Measurements from ENCODE around the gene OR7G3.
A peak's percentile ranks its signal among the peaks of the same experiment; 100 is the strongest.

The OR7G3 gene

DNA sequence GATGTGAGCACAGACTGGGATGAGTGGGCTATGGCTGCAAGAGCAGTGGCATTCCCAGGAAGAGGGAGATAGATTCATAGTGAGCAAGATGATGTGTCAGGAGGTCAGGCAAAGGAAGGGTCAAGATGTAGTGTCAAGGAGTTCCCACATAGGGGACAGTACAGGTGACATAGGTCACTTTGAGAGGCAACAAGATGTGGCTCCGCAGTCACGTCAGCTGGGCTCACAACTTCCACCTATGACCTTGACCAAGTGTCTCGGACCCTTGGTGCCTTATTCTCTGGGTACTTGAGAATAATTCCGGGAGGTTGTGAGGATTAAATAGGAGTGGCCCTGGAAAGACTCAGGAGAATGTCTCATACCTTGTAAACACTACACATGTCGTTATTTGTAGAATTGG lies 23.9 kb upstream of the OR7G3 start:
- Histone ChIP-seq H3K9ac (ENCODE audit: low read length in 5 of 5) (no peak overlapping the region), H3K27me3 (ENCODE audit: control insufficient read depth in 5 of 5, insufficient read depth in 4 of 5, low read length in 5 of 5) (no peaks in the 10 kb centered on the region), H3K27ac (ENCODE audit: low read depth, low read length) (no peak overlapping the region), H3K4me3 (ENCODE audit: low read depth in 1 of 5, low read length in 5 of 5) (no peak overlapping the region), H3K36me3 (ENCODE audit: control insufficient read depth in 5 of 5, insufficient read depth in 5 of 5, low read length in 5 of 5) (peaks cover 0 to 23% (median 11%) of the 10 kb centered on the region in 5 donors), H3K9me3 (ENCODE audit: control insufficient read depth in 5 of 5, low read length in 5 of 5) (peaks cover 0 to 11% (median 7%) of the 10 kb centered on the region in 5 donors), H3K4me1 (ENCODE audit: control insufficient read depth in 5 of 5, insufficient read depth in 5 of 5, low read length in 5 of 5) (peaks cover 0 to 6% (median 0%) of the 10 kb centered on the region in 5 donors)

DNA sequence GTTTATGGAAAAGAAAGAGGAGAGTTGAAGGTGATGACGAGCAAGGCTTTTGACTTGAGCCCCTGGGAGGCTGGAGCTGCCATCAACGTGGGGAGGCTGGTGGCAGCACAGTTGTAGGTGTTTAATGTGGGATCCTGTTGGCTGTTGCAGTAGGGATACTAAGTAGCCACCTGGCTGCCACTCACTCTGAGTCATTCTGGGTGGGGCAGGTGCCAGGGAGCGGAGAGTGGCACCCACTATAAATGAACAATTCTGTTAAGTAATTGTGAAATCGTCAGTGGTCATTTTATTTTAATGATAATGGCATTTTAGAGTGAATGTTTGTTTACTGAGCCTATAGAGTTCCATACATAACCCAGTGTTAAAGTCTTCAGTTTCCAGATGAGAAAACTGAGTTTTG lies 23.2 kb upstream of the OR7G3 start:
- peaks cover 0 to 6% (median 0%) of the 10 kb centered on the region in 5 donors for H3K4me1 ChIP-seq (ENCODE audit: control insufficient read depth in 5 of 5, insufficient read depth in 5 of 5, low read length in 5 of 5)
- H3K27ac ChIP-seq (ENCODE audit: low read depth, low read length) = no peak overlapping the region
- H3K27me3 ChIP-seq (ENCODE audit: control insufficient read depth in 5 of 5, insufficient read depth in 4 of 5, low read length in 5 of 5) = no peaks in the 10 kb centered on the region
- peaks cover 0 to 22% (median 11%) of the 10 kb centered on the region in 5 donors for H3K36me3 ChIP-seq (ENCODE audit: control insufficient read depth in 5 of 5, insufficient read depth in 5 of 5, low read length in 5 of 5)
- H3K9ac ChIP-seq (ENCODE audit: low read length in 5 of 5) = no peak overlapping the region
- peaks cover 0 to 17% (median 9%) of the 10 kb centered on the region in 5 donors for H3K9me3 ChIP-seq (ENCODE audit: control insufficient read depth in 5 of 5, low read length in 5 of 5)
- H3K4me3 ChIP-seq (ENCODE audit: low read depth in 1 of 5, low read length in 5 of 5) = no peak overlapping the region

GRCh38 chr19:9148697-9149096 lies 21.9 kb upstream of the OR7G3 start:
- no peaks in the 10 kb centered on the region for H3K27me3 ChIP-seq (ENCODE audit: control insufficient read depth in 5 of 5, insufficient read depth in 4 of 5, low read length in 5 of 5)
- H3K4me1 ChIP-seq (ENCODE audit: control insufficient read depth in 5 of 5, insufficient read depth in 5 of 5, low read length in 5 of 5) = peaks cover 0 to 6% (median 0%) of the 10 kb centered on the region in 5 donors
- H3K36me3 ChIP-seq (ENCODE audit: control insufficient read depth in 5 of 5, insufficient read depth in 5 of 5, low read length in 5 of 5) = peaks cover 0 to 22% (median 11%) of the 10 kb centered on the region in 5 donors
- no peak overlapping the region for H3K4me3 ChIP-seq (ENCODE audit: low read depth in 1 of 5, low read length in 5 of 5)
- H3K27ac ChIP-seq (ENCODE audit: low read depth, low read length) = no peak overlapping the region
- H3K9ac ChIP-seq (ENCODE audit: low read length in 5 of 5) = no peak overlapping the region
- H3K9me3 ChIP-seq (ENCODE audit: control insufficient read depth in 5 of 5, low read length in 5 of 5) = peaks cover 3 to 19% (median 13%) of the 10 kb centered on the region in 5 donors

DNA sequence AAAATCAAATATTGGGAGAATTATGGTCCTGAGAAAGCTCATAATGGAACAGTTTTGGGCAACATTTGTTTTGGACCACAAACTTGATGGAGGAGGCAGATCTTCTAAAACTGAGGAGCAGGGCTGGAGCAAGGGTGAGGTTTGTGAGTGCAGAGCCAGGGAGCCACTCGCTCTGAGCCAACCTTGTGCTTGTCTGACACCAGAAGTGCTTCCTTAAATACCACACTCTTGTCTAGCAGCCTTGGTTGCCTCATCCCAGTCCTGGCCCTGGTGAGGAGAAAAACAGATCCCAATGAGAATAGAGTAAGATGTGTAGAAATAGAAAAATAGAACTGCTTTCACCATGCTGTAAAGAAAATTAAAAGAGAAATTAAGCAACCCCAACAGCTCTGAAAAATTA lies 20.1 kb upstream of the OR7G3 start:
- H3K36me3 ChIP-seq (ENCODE audit: control insufficient read depth in 5 of 5, insufficient read depth in 5 of 5, low read length in 5 of 5) = peaks cover 0 to 8% (median 6%) of the 10 kb centered on the region in 5 donors

DNA sequence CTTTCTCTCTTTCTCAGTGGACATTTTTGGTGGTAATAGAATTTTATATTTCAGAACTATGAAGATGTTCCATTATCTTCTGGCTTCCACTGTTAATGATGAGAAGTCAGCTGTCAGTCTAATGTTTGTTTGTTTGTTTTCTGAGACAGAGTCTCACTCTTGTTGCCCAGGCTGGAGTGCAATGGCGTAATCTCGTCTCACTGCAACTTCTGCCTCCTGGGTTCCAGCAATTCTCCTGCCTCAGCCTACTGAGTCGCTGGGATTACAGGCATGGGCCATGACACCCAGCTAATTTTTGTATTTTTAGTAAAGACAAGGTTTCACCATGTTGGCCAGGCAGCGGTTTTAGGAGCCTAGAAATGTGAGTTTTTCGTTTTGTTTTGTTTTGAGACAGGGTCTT lies 18.2 kb upstream of the OR7G3 start:
- no peak overlapping the region for H3K4me3 ChIP-seq (ENCODE audit: low read depth in 1 of 5, low read length in 5 of 5)
- no peak overlapping the region for H3K9ac ChIP-seq (ENCODE audit: low read length in 5 of 5)
- H3K4me1 ChIP-seq (ENCODE audit: control insufficient read depth in 5 of 5, insufficient read depth in 5 of 5, low read length in 5 of 5) = peaks cover 0 to 24% (median 15%) of the 10 kb centered on the region in 5 donors
- H3K36me3 ChIP-seq (ENCODE audit: control insufficient read depth in 5 of 5, insufficient read depth in 5 of 5, low read length in 5 of 5) = peaks cover 0 to 8% (median 6%) of the 10 kb centered on the region in 5 donors
- no peak overlapping the region for H3K27ac ChIP-seq (ENCODE audit: low read depth, low read length)
- no peaks in the 10 kb centered on the region for H3K27me3 ChIP-seq (ENCODE audit: control insufficient read depth in 5 of 5, insufficient read depth in 4 of 5, low read length in 5 of 5)
- peaks cover 3 to 15% (median 10%) of the 10 kb centered on the region in 5 donors for H3K9me3 ChIP-seq (ENCODE audit: control insufficient read depth in 5 of 5, low read length in 5 of 5)

More for the DNA sequence above, 20.1 kb upstream of the OR7G3 start:
- Histone ChIP-seq H3K4me1 (ENCODE audit: control insufficient read depth in 5 of 5, insufficient read depth in 5 of 5, low read length in 5 of 5) (peaks cover 0 to 10% (median under 1%) of the 10 kb centered on the region in 5 donors), H3K27ac (ENCODE audit: low read depth, low read length) (no peak overlapping the region), H3K9me3 (ENCODE audit: control insufficient read depth in 5 of 5, low read length in 5 of 5) (peaks cover 3 to 15% (median 11%) of the 10 kb centered on the region in 5 donors), H3K27me3 (ENCODE audit: control insufficient read depth in 5 of 5, insufficient read depth in 4 of 5, low read length in 5 of 5) (no peaks in the 10 kb centered on the region), H3K4me3 (ENCODE audit: low read depth in 1 of 5, low read length in 5 of 5) (no peak overlapping the region), H3K9ac (ENCODE audit: low read length in 5 of 5) (no peak overlapping the region)

DNA sequence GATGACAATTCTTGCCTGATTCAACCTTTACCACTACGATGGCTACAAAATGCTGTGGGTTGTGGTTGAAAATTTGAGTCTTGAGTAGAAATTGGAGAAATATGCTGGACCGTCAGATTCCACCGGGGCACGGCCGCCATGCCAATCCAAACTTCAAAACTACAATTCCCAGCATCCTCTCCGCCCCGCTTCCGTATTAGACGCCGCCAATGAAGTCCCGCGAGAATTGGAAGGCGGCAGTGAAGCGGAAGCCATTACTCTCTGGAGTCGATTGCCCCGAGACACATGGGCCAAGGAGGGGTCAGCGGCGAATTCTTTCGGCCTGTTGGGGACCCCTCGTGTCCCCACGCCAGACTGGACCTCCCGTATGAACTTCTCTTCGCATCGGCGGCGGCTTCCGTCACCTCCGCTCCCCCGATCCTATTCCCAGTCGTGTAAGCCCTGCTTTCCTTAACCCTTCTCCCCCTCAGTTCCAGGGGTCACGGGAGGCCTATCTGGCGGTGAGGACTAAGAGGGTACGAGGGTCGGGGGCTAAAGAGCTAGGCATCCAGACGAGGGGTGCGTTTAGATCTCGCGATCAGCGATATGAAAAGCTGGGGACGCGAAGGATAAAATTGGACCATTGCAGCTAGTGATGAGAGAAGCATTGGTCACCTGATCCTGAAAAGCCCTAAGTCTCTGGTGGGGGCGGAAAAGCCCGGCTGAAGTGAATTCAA lies 13.6 kb upstream of the OR7G3 start, which contains the start of gene ZNF317:
ZNF317 (plus strand) TSS at position 239 of the 716 bp plus-strand sequence. CDS start 15,620 bp downstream, outside the sequence.
- H3K9ac ChIP-seq (ENCODE audit: low read length in 5 of 5) = peak within 1 kb of the TSS; percentile 83 to 99 (median 98)
- no peaks in the 10 kb centered on the region for H3K27me3 ChIP-seq (ENCODE audit: control insufficient read depth in 5 of 5, insufficient read depth in 4 of 5, low read length in 5 of 5)
- H3K36me3 ChIP-seq (ENCODE audit: control insufficient read depth in 5 of 5, insufficient read depth in 5 of 5, low read length in 5 of 5) = no peaks in the 10 kb centered on the region
- H3K9me3 ChIP-seq (ENCODE audit: control insufficient read depth in 5 of 5, low read length in 5 of 5) = peaks cover 3 to 9% (median 8%) of the 10 kb centered on the region in 5 donors
- peaks cover 2 to 23% (median 20%) of the 10 kb centered on the region in 5 donors for H3K4me1 ChIP-seq (ENCODE audit: control insufficient read depth in 5 of 5, insufficient read depth in 5 of 5, low read length in 5 of 5)
- peak within 1 kb of the TSS; percentile 81 to 100 (median 94) for H3K4me3 ChIP-seq (ENCODE audit: low read depth in 1 of 5, low read length in 5 of 5)
- H3K27ac ChIP-seq (ENCODE audit: low read depth, low read length) = peak within 1 kb of the TSS; percentile 96

GRCh38 chr19:9139609-9140158 lies 12.9 kb upstream of the OR7G3 start:
- Histone ChIP-seq H3K4me3 (ENCODE audit: low read depth in 1 of 5, low read length in 5 of 5) (peak overlapping the region; percentile 81 to 100 (median 94)), H3K36me3 (ENCODE audit: control insufficient read depth in 5 of 5, insufficient read depth in 5 of 5, low read length in 5 of 5) (no peaks in the 10 kb centered on the region), H3K4me1 (ENCODE audit: control insufficient read depth in 5 of 5, insufficient read depth in 5 of 5, low read length in 5 of 5) (peaks cover 2 to 23% (median 20%) of the 10 kb centered on the region in 5 donors), H3K27me3 (ENCODE audit: control insufficient read depth in 5 of 5, insufficient read depth in 4 of 5, low read length in 5 of 5) (no peaks in the 10 kb centered on the region), H3K9me3 (ENCODE audit: control insufficient read depth in 5 of 5, low read length in 5 of 5) (peaks cover 0 to 3% (median 2%) of the 10 kb centered on the region in 5 donors), H3K9ac (ENCODE audit: low read length in 5 of 5) (peak overlapping the region in 4 of 5 donors; percentile 83 to 99 (median 98)), H3K27ac (ENCODE audit: low read depth, low read length) (peak overlapping the region; percentile 96)

DNA sequence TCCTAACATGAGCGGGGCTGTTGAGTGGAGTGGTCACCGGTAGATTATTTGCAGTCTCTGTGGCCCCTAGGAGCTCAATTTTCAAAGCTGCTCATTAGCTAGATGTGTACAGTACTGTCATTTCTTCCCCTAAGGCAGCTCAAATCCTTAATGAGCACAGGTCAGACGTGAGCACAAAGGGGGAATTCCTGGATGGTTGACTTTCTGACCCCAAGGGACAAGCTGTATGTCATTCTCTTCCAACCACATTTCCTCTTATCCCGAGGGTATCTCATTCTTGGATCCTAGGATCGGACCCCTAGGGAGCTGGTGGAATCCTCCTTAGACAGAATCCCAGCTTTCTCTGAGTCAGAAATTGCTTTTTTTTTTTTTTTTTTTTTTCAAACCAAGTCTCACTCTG lies 5.7 kb upstream of the OR7G3 start:
- no peaks in the 10 kb centered on the region for H3K36me3 ChIP-seq (ENCODE audit: control insufficient read depth in 5 of 5, insufficient read depth in 5 of 5, low read length in 5 of 5)
- H3K9me3 ChIP-seq (ENCODE audit: control insufficient read depth in 5 of 5, low read length in 5 of 5) = no peaks in the 10 kb centered on the region

DNA sequence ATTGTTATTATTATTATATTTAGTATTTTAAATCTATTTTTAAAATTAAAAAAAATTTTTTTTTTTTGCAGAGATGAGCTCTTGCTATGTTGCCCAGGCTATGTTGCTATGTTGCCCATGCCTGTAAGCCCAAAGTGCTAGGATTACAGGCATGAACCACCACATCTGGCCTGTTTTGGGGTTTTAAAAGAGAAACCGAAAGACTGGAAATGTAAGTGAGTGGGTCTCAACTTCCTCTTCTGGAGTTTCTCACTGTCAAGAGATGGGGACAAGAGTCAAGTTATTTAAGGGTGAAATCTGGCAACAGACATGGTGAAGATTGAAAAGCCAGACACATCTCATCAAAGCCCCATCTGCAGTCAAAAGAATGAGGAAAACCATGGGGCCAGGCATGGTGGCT lies 4.2 kb upstream of the OR7G3 start:
- Histone ChIP-seq H3K27me3 (ENCODE audit: control insufficient read depth in 5 of 5, insufficient read depth in 4 of 5, low read length in 5 of 5) (peaks cover 0 to 5% (median 0%) of the 10 kb centered on the region in 5 donors), H3K36me3 (ENCODE audit: control insufficient read depth in 5 of 5, insufficient read depth in 5 of 5, low read length in 5 of 5) (no peaks in the 10 kb centered on the region), H3K27ac (ENCODE audit: low read depth, low read length) (no peak overlapping the region), H3K4me1 (ENCODE audit: control insufficient read depth in 5 of 5, insufficient read depth in 5 of 5, low read length in 5 of 5) (no peaks in the 10 kb centered on the region), H3K9me3 (ENCODE audit: control insufficient read depth in 5 of 5, low read length in 5 of 5) (no peaks in the 10 kb centered on the region), H3K4me3 (ENCODE audit: low read depth in 1 of 5, low read length in 5 of 5) (no peak overlapping the region), H3K9ac (ENCODE audit: low read length in 5 of 5) (no peak overlapping the region)

More for the DNA sequence above, 5.7 kb upstream of the OR7G3 start:
- H3K27me3 ChIP-seq (ENCODE audit: control insufficient read depth in 5 of 5, insufficient read depth in 4 of 5, low read length in 5 of 5) = peaks cover 0 to 1% (median 0%) of the 10 kb centered on the region in 5 donors
- no peak overlapping the region for H3K4me3 ChIP-seq (ENCODE audit: low read depth in 1 of 5, low read length in 5 of 5)
- no peak overlapping the region for H3K9ac ChIP-seq (ENCODE audit: low read length in 5 of 5)
- H3K27ac ChIP-seq (ENCODE audit: low read depth, low read length) = no peak overlapping the region
- H3K4me1 ChIP-seq (ENCODE audit: control insufficient read depth in 5 of 5, insufficient read depth in 5 of 5, low read length in 5 of 5) = no peaks in the 10 kb centered on the region

DNA sequence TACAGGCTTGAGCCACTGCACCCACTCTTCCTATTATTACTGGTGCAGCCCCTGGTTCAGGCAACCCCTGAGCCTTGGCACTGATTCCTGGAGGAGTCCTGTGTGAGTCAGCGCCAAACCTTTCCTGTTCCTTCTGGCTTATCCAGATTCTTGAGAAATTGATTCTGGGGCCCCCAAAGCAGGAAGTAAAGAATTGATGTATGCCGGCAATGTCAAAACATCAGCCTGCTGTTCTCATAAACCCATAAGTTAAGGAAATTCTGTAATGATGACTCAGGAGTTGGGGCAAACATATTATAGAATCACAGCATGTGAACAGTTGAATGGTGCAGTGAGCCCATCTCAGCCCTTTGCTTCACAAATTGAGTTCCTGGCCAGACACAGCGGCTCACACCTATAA lies 1.4 kb upstream of the OR7G3 start:
- Histone ChIP-seq H3K36me3 (ENCODE audit: control insufficient read depth in 5 of 5, insufficient read depth in 5 of 5, low read length in 5 of 5) (no peaks in the 10 kb centered on the region), H3K4me1 (ENCODE audit: control insufficient read depth in 5 of 5, insufficient read depth in 5 of 5, low read length in 5 of 5) (no peaks in the 10 kb centered on the region), H3K27me3 (ENCODE audit: control insufficient read depth in 5 of 5, insufficient read depth in 4 of 5, low read length in 5 of 5) (peaks cover 0 to 5% (median 0%) of the 10 kb centered on the region in 5 donors), H3K4me3 (ENCODE audit: low read depth in 1 of 5, low read length in 5 of 5) (no peak overlapping the region), H3K9ac (ENCODE audit: low read length in 5 of 5) (no peak overlapping the region), H3K27ac (ENCODE audit: low read depth, low read length) (no peak overlapping the region), H3K9me3 (ENCODE audit: control insufficient read depth in 5 of 5, low read length in 5 of 5) (no peaks in the 10 kb centered on the region)

Measured in subcutaneous abdominal adipose tissue (tissue), 5 donors.